ENCODE measurements around the gene XIRP1.

XIRP1 gene

DNA sequence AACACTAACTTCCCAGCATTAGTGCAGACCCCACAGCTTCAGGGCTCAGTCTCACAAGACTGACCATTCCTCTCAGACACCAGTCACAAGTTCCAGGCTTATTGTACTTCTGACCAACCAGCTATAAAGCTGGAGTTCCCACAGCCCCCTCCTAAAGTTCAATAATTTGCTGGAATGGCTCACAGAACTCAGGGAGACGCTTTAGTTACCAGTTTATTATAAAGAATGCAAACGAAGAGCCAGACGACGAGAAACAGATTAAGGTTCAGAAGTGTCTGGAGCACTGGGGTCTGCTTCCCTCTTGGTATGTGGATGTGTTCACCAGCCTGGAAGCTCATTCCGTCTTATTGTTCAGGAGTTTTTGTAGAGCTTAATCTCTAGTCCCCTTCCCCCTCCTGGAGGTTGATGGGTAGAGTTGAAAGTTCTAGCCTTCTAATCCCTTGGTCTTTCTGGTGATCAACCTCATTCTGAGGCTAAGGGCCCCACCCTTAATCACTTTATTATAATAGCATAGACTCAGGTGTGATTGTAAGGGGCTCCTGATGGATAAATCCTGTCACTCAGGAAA is 34.2 kb downstream of the XIRP1 start:
- no peak for DNase-seq

GRCh38 chr3:39157359-39157758 is 35.0 kb downstream of the XIRP1 start:
- no peak for DNase-seq

- no peak for DNase-seq
Observed at GRCh38 chr3:39156421-39156820, 36.0 kb downstream of the XIRP1 start.

DNA sequence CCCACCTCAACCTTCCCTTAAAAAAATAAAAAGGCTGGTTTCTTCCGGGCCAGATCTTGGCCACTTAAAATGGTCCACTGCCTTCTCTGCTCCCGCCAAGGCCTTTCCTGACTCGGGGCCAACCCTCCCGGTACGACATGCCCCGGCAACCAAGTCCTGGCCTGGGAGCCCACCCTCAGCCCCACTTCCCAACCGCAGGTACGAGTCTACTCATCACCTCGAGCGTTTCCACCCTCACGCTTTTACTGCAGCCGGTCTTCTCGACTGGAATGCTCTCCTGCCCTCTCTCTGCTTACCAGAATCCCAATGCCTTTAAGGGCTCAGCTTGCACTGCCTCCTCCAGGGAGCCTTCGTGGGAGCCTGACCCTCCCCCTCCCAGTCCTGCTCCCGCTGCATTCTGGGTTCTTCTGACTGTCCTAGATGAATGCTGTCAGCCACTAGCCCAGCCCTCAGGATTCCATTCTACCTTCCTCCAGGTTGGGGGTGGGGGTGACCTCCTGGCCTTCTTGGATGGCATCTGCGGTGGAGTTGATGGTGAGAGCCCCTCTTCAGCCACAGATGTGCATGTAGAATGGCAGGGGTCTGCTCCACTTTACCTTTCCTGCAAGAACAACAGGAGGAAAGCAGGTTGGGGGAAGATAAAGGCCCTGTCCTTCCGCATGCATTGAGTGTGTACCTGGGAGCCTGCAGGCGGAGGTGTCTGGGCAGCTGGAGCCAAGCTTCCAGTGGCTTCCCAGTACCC is 37.9 kb downstream of the XIRP1 start:
- DNase-seq: no peak

- DNase-seq: no peak
Observed at GRCh38 chr3:39153977-39154279, 38.5 kb downstream of the XIRP1 start.

DNA sequence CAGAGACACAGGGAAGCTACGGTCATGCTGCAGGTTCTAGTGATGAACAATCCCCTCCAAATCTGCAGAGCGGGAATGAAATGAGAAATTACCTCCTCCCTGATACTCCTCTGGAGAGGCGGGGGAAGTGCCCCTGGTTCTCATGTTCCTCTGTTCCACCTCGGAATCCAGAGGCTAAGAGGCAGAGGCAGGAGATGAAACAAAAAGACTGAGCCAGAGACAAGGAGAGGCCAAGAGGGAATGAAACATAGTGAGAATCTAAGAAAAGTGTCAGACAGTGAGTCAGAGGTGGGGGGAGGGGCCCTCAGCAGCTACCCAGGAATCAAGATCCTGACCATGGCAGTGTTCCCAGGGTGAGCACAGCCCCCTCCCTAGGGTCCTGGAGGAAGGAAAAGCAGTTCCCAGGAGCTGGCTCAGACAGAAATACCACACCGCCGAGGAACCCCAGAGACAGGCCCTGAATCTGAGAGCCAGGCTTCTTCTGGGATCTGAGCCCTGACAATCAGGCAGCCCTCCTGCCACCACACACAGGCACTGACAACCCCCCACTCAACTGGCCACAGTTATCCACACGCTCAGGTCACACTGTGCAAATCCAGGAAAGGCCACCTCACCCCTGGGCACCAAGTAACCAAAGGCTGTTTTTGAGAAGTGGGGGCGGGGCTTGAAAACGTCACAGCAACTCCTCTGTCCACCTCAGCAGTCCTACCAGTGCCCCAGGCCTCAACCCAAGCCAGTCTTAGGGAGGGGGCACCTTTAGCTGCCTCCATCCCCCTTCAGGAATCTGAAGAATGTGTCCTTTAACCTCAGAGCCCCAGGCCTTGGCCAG is 41.4 kb downstream of the XIRP1 start:
- peak; percentile 65 for DNase-seq

- DNase-seq: no peak
Observed at GRCh38 chr3:39150148-39150802, 42.1 kb downstream of the XIRP1 start.

DNA sequence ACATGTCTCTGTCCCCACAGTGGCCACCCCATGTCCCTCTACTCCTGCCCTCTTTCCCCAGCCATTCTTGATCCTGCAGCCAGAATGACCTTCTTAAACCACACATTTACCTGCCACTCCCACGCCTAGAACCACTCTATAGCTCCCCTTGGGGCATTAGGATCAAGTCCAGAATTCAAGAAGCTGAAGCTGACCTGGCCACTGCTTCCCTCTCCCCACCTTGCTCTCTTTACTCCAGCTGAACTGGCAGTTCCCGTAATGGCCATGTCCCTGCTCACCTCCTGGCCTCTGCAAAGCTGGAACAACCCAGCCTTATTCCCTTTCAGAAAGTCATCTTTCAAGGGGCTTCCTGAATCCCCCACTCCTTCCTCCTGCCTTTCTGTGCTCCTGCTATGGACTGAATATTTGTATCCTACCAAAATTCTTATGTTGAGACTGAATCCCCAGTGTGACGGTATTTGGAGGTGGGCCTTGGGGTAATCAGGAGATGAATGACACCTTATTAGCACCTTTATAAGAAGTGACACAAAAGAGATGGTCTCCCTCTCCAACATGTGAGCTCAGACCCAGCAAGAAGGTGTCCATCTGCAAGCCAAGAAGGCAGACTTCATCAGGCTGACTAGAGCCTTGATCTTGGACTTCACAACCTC is 42.8 kb downstream of the XIRP1 start:
- DNase-seq: no peak

DNA sequence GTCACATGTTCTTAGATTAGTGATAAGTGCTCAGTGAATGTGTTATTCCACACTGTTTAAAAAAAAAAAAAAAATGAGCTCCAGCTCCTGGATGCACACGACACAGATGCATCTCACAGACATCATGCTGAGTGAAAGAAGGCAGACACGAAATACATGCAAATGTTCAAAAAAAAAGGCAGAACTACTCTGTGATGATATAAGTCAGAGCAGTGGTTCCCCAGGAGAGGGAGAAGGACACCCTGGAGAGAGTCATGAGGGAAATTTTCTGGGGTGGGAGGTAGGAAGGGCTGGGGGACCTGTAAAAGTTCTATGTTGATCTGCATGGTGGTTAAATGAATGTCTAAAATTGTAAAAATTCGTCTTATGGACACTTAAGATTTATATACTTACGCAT is 43.3 kb downstream of the XIRP1 start:
- DNase-seq: no peak

DNA sequence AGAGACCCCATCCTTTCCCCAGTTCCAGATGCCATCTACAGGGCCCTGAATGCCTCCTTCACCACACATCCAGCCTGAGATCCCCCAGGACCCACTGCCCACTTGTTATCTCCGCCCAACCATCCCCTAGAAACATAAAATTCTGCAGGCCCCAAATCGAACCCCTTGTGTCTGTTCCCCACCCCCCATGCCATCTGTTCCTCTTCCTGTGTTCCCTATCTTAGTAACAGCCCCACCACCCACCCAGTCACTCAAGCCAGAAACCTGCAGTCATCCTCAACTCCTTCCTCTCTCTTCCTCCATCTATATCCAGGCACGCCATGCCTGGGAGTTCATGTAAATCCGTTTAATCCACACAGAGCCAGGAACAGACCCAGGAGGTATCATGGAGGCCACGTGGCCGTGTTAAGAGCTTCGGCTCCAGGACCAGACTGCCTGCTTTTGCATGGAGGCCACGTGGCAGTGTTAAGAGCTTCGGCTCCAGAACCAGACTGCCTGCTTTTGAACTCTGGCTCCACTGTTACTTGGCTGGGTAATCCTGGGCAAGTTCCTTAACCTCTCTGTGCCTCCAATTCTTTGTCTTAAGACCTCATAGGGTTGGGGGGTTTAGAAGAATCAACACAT is 43.8 kb downstream of the XIRP1 start:
- DNase-seq: no peak

DNA sequence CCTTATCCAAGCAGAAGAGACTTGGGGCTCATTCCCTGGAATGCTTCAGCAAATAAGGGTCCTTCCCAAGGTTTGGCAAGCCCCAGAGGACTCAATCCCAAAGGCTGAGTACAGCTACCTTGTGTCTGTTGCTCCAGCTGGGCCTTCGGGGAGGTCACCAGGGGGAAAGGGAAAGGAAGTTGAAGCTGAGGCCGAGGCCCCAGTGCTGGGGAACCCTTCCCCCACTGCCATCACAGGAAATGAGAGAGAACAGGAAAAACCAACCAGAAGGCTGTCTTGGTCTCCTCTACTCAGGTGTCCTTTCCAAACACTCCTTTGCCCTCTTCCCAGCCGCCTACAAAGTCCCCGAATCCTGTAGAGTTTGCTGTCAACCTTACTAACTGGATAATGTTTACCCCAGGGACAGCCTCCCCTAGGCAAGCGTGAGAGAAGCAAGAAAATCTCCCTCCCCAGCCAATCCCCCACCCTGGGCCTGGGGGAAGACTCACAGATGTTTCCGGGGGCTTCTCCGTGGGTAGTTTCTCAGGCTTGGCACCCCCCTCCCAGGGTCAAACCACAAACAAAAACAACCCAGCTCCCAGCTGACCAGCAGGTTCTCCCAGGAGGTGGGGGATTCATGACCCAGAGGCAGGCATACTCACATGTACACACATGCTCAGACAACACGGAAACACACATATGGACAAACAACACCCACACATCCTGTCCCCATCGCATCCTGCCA is 44.5 kb downstream of the XIRP1 start:
- DNase-seq: no peak

DNA sequence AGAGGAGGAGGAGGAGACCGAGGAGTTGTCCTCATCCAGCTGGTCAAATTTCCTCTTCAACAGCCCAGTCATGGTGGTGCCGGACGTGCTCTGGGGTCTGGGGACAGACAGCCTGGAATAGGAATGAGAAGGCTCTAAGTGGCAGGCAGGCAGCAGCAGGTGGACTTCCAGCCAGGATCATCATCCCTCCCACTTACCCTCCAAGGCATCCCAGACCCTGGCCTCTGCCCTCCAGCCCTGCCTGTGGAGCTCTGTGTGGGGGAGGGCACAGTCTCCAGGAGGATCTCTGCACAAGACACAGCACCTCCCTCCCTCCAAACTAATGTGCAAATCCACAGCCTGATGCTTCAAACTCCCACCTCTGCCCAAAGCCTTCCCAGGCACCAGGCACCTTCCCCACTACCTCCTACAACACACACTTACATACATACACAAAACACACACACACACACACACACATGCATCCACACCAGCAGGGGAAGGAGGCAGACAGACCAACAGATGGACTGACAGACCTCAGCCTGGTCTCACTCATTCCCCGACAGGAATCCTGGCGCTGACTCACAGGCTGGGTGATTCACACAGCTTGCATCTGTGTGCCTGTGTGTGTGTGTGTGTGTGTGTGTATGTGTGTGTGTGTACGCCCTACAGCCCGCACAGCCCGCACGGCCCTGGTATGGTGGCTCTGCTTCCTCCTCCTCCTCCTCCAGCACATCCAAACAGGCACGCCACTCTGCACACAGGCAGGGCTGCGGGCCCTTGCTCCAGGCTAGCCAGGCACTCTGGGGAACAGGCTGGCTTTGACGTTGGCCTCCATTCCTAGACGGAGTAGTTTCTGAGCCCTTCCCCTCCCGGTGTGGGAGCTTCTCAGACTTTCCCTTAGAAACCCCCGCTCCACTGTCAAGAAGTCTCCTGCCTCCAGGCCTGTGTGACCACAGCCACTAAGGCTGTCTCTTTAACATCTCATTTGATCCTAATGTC is 45.5 kb downstream of the XIRP1 start:
- DNase-seq: peak; percentile 70

DNA sequence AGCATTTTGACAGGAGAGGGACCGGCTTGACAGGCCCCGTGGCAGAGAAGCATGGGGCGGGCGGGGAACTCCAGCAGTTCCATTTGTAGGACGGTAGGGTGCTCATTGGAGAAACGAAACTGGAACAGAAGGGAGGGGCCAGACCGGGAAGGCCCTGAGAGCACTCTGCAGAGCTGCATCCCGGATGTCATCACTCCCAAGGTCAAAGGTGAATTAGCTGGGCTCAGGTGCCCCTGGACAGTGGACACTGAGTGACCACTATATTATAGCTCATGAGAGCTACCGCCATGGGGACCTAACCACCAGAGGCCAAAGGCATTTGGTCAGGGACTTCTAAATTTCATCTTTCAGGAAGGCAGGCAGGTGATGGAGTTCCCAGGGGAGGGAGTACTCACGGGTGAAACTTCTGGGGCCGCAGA is 46.3 kb downstream of the XIRP1 start:
- DNase-seq: no peak

DNA sequence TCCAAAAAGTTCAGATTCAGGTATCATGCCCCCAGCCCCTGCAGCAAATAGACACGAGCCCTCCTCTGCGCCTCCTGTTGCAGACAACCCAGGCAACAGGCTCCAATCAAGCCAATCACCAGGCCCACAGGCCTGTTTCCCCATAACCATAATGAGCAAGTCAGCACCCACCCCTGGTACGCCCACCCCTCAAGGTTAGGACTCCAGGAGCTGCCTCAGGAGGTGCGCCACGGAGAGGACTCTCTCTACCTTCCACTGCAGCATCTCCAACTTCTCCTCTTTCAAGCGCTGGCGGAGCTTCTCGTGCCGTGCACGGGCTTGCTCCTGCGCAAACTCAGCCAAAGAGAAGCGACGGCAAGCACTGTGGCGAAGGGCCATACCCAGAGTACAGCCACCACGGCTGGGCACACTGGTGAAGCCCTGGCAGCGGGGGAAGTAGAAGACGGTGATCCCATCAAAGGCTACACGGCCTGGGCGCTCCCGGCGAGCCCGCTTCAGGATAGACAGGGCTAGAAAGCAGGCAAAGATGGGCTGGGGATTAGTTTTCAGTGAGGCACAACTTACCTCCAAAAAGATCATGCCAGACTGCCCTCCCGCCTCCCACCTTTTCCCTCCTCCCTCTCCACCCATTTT is 47.5 kb downstream of the XIRP1 start:
- DNase-seq: no peak

- no peak for DNase-seq
Observed at GRCh38 chr3:39144095-39144747, 48.2 kb downstream of the XIRP1 start.

- no peak for DNase-seq
Observed at GRCh38 chr3:39143051-39143885, 49.1 kb downstream of the XIRP1 start.

- DNase-seq: no peak
Observed at GRCh38 chr3:39142067-39142466, 50.3 kb downstream of the XIRP1 start.

- DNase-seq: no peak
Observed at GRCh38 chr3:39141171-39141995, 51.0 kb downstream of the XIRP1 start.
